ENCODE measurements around the gene AKR1C4.
"Not testable (repeated sequence)": the region's sequence is repeated elsewhere in the genome, so short reads cannot be mapped to it uniquely, and the experiment has no call there.

The AKR1C4 gene

GRCh38 chr10:5209776-5210175 is 13.1 kb downstream of the AKR1C4 start:
- not testable (repeated sequence) for DNase-seq

GRCh38 chr10:5210261-5210660 is 13.6 kb downstream of the AKR1C4 start:
- not testable (repeated sequence) for DNase-seq

- DNase-seq, result no peak
Observed at GRCh38 chr10:5211696-5212536, 15.3 kb downstream of the AKR1C4 start.

DNA sequence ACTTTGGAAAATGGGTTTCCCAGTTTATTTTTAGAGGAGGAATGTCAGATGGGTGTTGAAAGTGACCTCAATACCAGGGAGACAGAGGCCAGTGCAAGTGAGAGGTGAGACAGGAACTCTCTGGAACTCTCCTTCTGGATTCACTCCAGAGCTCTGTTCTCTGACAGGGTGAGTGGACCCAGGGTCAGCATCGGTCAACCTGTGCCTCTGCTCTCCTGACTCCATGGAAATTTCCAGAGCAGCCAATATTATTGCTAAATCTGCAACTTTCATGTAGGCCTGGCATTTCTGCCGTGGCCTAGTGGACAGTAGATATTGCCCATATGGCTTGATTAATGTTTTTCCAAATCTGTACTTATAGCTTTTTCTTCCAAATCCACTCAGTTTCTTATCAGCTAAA is 20.2 kb downstream of the AKR1C4 start:
- DNase-seq, result no peak

GRCh38 chr10:5219262-5219661 is 22.6 kb downstream of the AKR1C4 start:
- DNase-seq, result no peak

- DNase-seq, result not testable (repeated sequence)
Observed at GRCh38 chr10:5222942-5223341, 26.3 kb downstream of the AKR1C4 start.

- DNase-seq, result no peak
Observed at GRCh38 chr10:5229019-5229418, 32.4 kb downstream of the AKR1C4 start.

DNA sequence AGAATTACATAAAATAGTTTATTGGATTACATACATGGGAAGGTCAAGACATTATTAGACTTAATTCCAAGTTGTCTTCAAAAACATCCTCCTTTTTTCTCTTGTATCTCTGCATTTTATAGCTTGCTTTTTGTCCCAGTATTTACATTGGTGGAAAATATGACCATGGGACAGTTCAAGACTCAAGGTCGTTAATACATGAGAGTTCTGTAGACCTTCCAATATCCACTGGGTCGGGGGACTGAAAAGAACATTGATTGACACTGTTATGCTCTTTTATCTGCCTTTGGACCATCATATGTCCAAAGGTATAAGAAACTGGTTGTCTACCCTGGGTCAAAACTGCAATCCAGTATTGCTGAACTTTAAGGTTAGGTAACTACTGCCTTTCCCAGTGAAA is 36.7 kb downstream of the AKR1C4 start:
- no peak for DNase-seq

- peak; percentile 8 for DNase-seq
Observed at GRCh38 chr10:5234106-5234860, 37.6 kb downstream of the AKR1C4 start.

DNA sequence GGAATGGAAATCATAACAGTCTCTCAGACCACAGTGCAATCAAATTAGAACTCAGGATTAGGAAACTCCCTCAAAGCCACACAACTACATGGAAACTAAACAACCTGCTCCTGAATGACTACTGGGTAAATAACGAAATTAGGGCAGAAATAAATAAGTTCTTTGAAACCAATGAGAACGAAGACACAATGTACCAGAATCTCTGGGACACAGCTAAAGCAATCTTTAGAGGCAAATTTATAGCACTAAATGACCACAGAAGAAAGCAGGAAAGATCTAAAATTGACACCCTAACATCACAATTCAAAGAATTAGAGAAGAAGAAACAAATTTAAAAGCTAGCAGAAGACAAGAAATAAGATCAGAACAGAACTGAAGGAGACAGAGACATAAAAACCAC is 40.9 kb downstream of the AKR1C4 start:
- DNase-seq, result not testable (repeated sequence)

- no peak for DNase-seq
Observed at GRCh38 chr10:5242585-5242984, 45.9 kb downstream of the AKR1C4 start.

DNA sequence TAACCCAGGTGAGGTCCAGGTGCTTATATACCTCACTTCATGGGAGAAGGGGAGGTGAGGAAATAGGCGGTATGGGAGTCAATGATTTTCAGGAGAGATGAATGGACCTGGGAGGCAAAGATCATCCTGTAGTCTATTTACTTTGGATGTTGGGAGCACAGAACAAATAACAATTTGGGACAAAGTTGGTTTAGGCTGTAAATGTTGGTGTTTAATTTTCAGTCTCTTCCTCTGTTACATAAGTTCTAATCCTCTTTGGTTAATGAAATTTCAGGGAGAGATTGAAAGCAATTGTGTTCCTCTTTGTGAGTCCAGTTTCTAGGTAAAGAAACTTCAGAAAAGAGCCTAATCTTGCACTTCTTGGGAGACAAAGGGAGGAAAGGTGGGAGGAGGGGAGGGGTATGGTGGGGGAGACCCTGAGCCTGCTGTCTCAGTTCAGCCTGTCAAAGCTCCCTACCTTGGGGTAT is 46.9 kb downstream of the AKR1C4 start:
- DNase-seq, result no peak

GRCh38 chr10:5252177-5253037 is 55.8 kb downstream of the AKR1C4 start:
- DNase-seq, result no peak

DNA sequence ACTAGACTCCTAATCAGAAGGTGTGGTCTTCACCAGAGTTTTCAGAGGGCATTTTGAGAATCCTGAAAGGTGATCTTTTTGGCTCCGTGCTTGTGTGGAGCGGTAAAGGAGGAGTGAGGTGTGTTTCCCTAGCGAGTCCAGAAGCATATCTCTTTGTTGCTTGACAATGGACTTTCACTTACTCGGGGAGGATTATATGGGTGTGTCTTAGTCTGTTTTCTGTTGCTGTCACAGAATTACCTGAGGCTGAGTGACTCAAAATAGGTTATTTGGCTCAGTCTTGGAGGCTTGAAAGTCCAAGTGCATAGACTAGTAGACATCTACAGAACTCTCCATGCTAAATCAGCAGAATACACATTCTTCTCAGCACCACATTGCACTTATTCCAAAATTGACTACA is 57.9 kb downstream of the AKR1C4 start:
- DNase-seq, result no peak

GRCh38 chr10:5257768-5258167 is 61.1 kb downstream of the AKR1C4 start:
- not testable (repeated sequence) for DNase-seq

GRCh38 chr10:5259132-5259951 is 62.7 kb downstream of the AKR1C4 start:
- no peak for DNase-seq

GRCh38 chr10:5259952-5260578 is 63.4 kb downstream of the AKR1C4 start:
- DNase-seq, result no peak

GRCh38 chr10:5260828-5261227 is 64.2 kb downstream of the AKR1C4 start:
- DNase-seq, result no peak

DNA sequence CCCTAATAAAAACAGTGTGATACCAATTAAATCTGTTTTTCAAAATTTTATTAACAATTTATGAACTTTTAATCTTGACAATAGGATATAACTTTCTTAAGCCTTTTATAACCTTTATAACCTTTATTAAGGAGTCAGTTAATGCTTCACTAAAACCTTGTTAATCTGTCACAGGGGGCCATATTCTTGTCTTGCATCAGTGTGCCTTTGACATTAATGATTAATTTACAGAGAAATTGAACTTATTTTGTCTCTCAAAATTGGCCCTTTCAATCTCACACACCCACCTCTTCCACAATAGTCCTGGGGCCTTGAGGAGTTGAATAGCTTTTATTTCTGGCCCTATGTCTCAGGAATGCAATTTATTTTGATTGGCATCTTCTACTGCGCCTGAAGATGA is 68.5 kb downstream of the AKR1C4 start:
- no peak for DNase-seq

DNA sequence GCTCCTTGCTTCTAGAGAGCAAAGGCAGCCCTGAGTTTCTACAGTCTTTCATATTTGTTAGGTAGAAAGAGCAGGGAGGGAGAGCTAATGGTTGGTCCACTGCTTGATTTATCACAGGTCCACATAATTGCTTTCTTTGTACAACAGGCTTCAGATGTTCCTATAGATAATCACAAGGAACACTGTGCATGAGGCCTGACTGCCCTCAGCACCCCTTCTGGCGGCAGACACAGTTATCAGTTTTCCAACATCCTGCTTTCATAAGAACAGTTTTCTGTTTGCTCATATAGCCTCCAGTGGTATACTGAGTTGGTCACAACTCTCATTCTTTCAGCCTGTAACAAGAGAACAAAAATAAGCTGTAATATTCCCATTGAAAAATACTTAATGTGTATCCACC is 69.7 kb downstream of the AKR1C4 start:
- no peak for DNase-seq

GRCh38 chr10:5266804-5267203 is 70.2 kb downstream of the AKR1C4 start:
- DNase-seq, result no peak

- DNase-seq, result no peak
Observed at GRCh38 chr10:5268234-5268633, 71.6 kb downstream of the AKR1C4 start.

Measured in eye (tissue), 1 donor.